ENCODE results near the gene TEX52. TPM values are rescaled to one million over a fixed set of nuclear protein-coding genes. Genes with fewer than 3 reads are reported as not detected.

TEX52 gene
- total and polyA plus RNA-seq, 2 donors from 2014 or later: not detected

- Histone ChIP-seq H3K9ac (ENCODE audit: low read length in 3 of 3) (no peak overlapping the region), H3K9me3 (ENCODE audit: control insufficient read depth in 2 of 3, insufficient read depth in 1 of 3, low read length in 3 of 3) (no peaks in the 10 kb centered on the region), H3K27me3 (ENCODE audit: control insufficient read depth, insufficient read depth, low read length) (no peaks in the 10 kb centered on the region), H3K27ac (ENCODE audit: low read depth in 2 of 2, low read length in 2 of 2) (no peak overlapping the region), H3K4me1 (ENCODE audit: control insufficient read depth in 2 of 3, insufficient read depth in 2 of 3, low read depth in 1 of 3, low read length in 3 of 3) (no peaks in the 10 kb centered on the region), H3K4me3 (ENCODE audit: low read length in 3 of 3) (no peak overlapping the region), H3K36me3 (ENCODE audit: control insufficient read depth in 2 of 3, insufficient read depth in 3 of 3, low read length in 3 of 3) (peaks cover 6 to 62% (median 43%) of the 10 kb centered on the region in 3 donors)
- no peak for DNase-seq
- no peak for FAIRE-seq
- TF ChIP-seq CTCF (IDR thresholded peaks at IDR 0.05; ENCODE audit: borderline replicate concordance, extremely low read depth, insufficient read depth): no peak
- intact Hi-C loops (cut with DNase I): no loop called here
Measured at GRCh38 chr12:2826721-2827515, 29.9 kb downstream of the TEX52 start.

GRCh38 chr12:2826036-2826435 lies 30.8 kb downstream of the TEX52 start:
- H3K27me3 ChIP-seq (ENCODE audit: control insufficient read depth, insufficient read depth, low read length): no peaks in the 10 kb centered on the region
- no peak overlapping the region for H3K4me3 ChIP-seq (ENCODE audit: low read length in 3 of 3)
- no peaks in the 10 kb centered on the region for H3K4me1 ChIP-seq (ENCODE audit: control insufficient read depth in 2 of 3, insufficient read depth in 2 of 3, low read depth in 1 of 3, low read length in 3 of 3)
- no peaks in the 10 kb centered on the region for H3K9me3 ChIP-seq (ENCODE audit: control insufficient read depth in 2 of 3, insufficient read depth in 1 of 3, low read length in 3 of 3)
- no peak for DNase-seq
- H3K9ac ChIP-seq (ENCODE audit: low read length in 3 of 3): no peak overlapping the region
- peaks cover 6 to 69% (median 48%) of the 10 kb centered on the region in 3 donors for H3K36me3 ChIP-seq (ENCODE audit: control insufficient read depth in 2 of 3, insufficient read depth in 3 of 3, low read length in 3 of 3)
- no peak for FAIRE-seq
- no peak for TF ChIP-seq CTCF (IDR thresholded peaks at IDR 0.05; ENCODE audit: borderline replicate concordance, extremely low read depth, insufficient read depth)
- intact Hi-C loops (cut with DNase I): no loop called here
- no peak overlapping the region for H3K27ac ChIP-seq (ENCODE audit: low read depth in 2 of 2, low read length in 2 of 2)

GRCh38 chr12:2825132-2825531 lies 31.7 kb downstream of the TEX52 start:
- Histone ChIP-seq H3K36me3 (ENCODE audit: control insufficient read depth in 2 of 3, insufficient read depth in 3 of 3, low read length in 3 of 3) (peaks cover 6 to 74% (median 44%) of the 10 kb centered on the region in 3 donors), H3K27ac (ENCODE audit: low read depth in 2 of 2, low read length in 2 of 2) (no peak overlapping the region), H3K27me3 (ENCODE audit: control insufficient read depth, insufficient read depth, low read length) (no peaks in the 10 kb centered on the region), H3K4me3 (ENCODE audit: low read length in 3 of 3) (no peak overlapping the region), H3K4me1 (ENCODE audit: control insufficient read depth in 2 of 3, insufficient read depth in 2 of 3, low read depth in 1 of 3, low read length in 3 of 3) (no peaks in the 10 kb centered on the region), H3K9ac (ENCODE audit: low read length in 3 of 3) (no peak overlapping the region), H3K9me3 (ENCODE audit: control insufficient read depth in 2 of 3, insufficient read depth in 1 of 3, low read length in 3 of 3) (no peaks in the 10 kb centered on the region)
- FAIRE-seq (no peak), DNase-seq (no peak)
- intact Hi-C loops (cut with DNase I): no loop called here
- no peak for TF ChIP-seq CTCF (IDR thresholded peaks at IDR 0.05; ENCODE audit: borderline replicate concordance, extremely low read depth, insufficient read depth)

All from kidney (tissue), 14 donors.